Measurements from ENCODE around the gene SLC2A10.

SLC2A10 gene

GRCh38 chr20:46724343-46724959 lies 15.0 kb downstream of the SLC2A10 start:
- DNase-seq (ENCODE audit: insufficient read length, low spot score) (no peak), FAIRE-seq (peak; percentile 98)

- DNase-seq (ENCODE audit: insufficient read length, low spot score) = no peak
- peak; percentile 59 for FAIRE-seq
Measured at GRCh38 chr20:46725186-46726165, 16.0 kb downstream of the SLC2A10 start.

GRCh38 chr20:46731770-46732169 lies 22.3 kb downstream of the SLC2A10 start:
- no peak for DNase-seq (ENCODE audit: insufficient read length, low spot score)
- FAIRE-seq = peak; percentile 66

- no peak for DNase-seq (ENCODE audit: insufficient read length, low spot score)
Measured at GRCh38 chr20:46735436-46735835, 26.0 kb downstream of the SLC2A10 start.

GRCh38 chr20:46739431-46740213 lies 30.2 kb downstream of the SLC2A10 start:
- FAIRE-seq = peak; percentile 76

More at GRCh38 chr20:46735436-46735835, 26.0 kb downstream of the SLC2A10 start:
- no peak for FAIRE-seq

GRCh38 chr20:46740214-46740609 lies 30.8 kb downstream of the SLC2A10 start:
- no peak for DNase-seq (ENCODE audit: insufficient read length, low spot score)
- no peak for FAIRE-seq

More at GRCh38 chr20:46739431-46740213, 30.2 kb downstream of the SLC2A10 start:
- DNase-seq (ENCODE audit: insufficient read length, low spot score) = no peak

- DNase-seq (ENCODE audit: insufficient read length, low spot score) (no peak), FAIRE-seq (no peak)
Measured at GRCh38 chr20:46741924-46742668, 32.6 kb downstream of the SLC2A10 start.

GRCh38 chr20:46742669-46743045 lies 33.2 kb downstream of the SLC2A10 start:
- DNase-seq (ENCODE audit: insufficient read length, low spot score) = no peak
- no peak for FAIRE-seq

- FAIRE-seq = peak; percentile 4
Measured at GRCh38 chr20:46743088-46743487, 33.6 kb downstream of the SLC2A10 start.

GRCh38 chr20:46746956-46747526 lies 37.6 kb downstream of the SLC2A10 start:
- peak; percentile 31 for DNase-seq (ENCODE audit: insufficient read length, low spot score)
- FAIRE-seq = peak; percentile 83

More at GRCh38 chr20:46743088-46743487, 33.6 kb downstream of the SLC2A10 start:
- DNase-seq (ENCODE audit: insufficient read length, low spot score) = no peak

- FAIRE-seq = no peak
- DNase-seq (ENCODE audit: insufficient read length, low spot score) = no peak
Measured at GRCh38 chr20:46749147-46749546, 39.7 kb downstream of the SLC2A10 start.

- no peak for FAIRE-seq
- DNase-seq (ENCODE audit: insufficient read length, low spot score) = no peak
Measured at GRCh38 chr20:46751856-46752255, 42.4 kb downstream of the SLC2A10 start.

GRCh38 chr20:46752728-46753127 lies 43.3 kb downstream of the SLC2A10 start:
- DNase-seq (ENCODE audit: insufficient read length, low spot score) = peak; percentile 80
- FAIRE-seq = peak; percentile 73

GRCh38 chr20:46755483-46756413 lies 46.3 kb downstream of the SLC2A10 start:
- no peak for FAIRE-seq
- no peak for DNase-seq (ENCODE audit: insufficient read length, low spot score)

- no peak for FAIRE-seq
- no peak for DNase-seq (ENCODE audit: insufficient read length, low spot score)
Measured at GRCh38 chr20:46756419-46756818, 47.0 kb downstream of the SLC2A10 start.

GRCh38 chr20:46757135-46757534 lies 47.7 kb downstream of the SLC2A10 start:
- FAIRE-seq = no peak
- DNase-seq (ENCODE audit: insufficient read length, low spot score) = no peak

- DNase-seq (ENCODE audit: insufficient read length, low spot score) (peak; percentile 91), FAIRE-seq (peak; percentile 85)
Measured at GRCh38 chr20:46757754-46758678, 48.6 kb downstream of the SLC2A10 start.
